Tibial nerve (tissue), 4 donors: Measurements from ENCODE around the gene XIRP1. TPM values are rescaled to one million over a fixed set of nuclear protein-coding genes. Genes with fewer than 3 reads are reported as not detected.
A peak's percentile ranks its signal among the peaks of the same experiment; 100 is the strongest.

Source experiments
- DNase-seq, 2 donors: peaks; one replicate each; pipeline ENCODE4 v3.0.0-alpha.2; 2019; ENCODE audit warnings: low spot score in 2 of 2
- H3K27ac ChIP-seq, 4 donors: fragments of 200-600 bp; sonication (generic) in 3 of 4; one replicate each; pipeline ENCODE4 v1.5.1; 2017 to 2019; ENCODE audit warnings: mild to moderate bottlenecking in 1 of 4
- H3K27me3 ChIP-seq, 2 donors: fragments of 200-600 bp; sonication (generic) in 1 of 2; one replicate each; pipeline versions ENCODE4 v1.5.1 to v1.6.0; 2017 to 2019
- H3K36me3 ChIP-seq, 3 donors: fragments of 200-600 bp; sonication (generic); one replicate each; pipeline ENCODE4 v1.5.1; 2018 to 2019
- H3K4me1 ChIP-seq, 4 donors: fragments of 200-600 bp; sonication (generic) in 3 of 4; one replicate each; pipeline ENCODE4 v1.5.1; 2017 to 2019
- H3K4me3 ChIP-seq, 4 donors: fragments of 200-600 bp; sonication (generic) in 3 of 4; one replicate each; pipeline ENCODE4 v1.5.1; 2017 to 2019; ENCODE audit warnings: mild to moderate bottlenecking in 1 of 4, moderate library complexity in 1 of 4
- H3K9me3 ChIP-seq, 4 donors: fragments of 200-600 bp; sonication (generic) in 3 of 4; one replicate each; pipeline ENCODE4 v1.5.1; 2017 to 2019
- EP300 ChIP-seq, 2 donors: sonication (generic); formaldehyde crosslinking; IDR thresholded peaks; one replicate each; pipeline ENCODE4 v1.6.1; 2017; ENCODE audit warnings: antibody characterized with exemption in 2 of 2, mild to moderate bottlenecking in 1 of 2
- POLR2A ChIP-seq, 2 donors: fragments of 450-650 bp; IDR thresholded peaks; one replicate each; pipeline ENCODE4 v1.6.1; 2017; ENCODE audit warnings: antibody characterized with exemption in 2 of 2, mild to moderate bottlenecking in 2 of 2, moderate library complexity in 2 of 2
- whole genome bisulfite sequencing, 2 donors: methylation state at CpG; one replicate each; pipeline ENCODE4 v1.1.5; 2018; 5-methylcytosine and 5-hydroxymethylcytosine counted together
- total RNA-seq, 4 donors: library from RNA; depleted of rRNA; stranded (reverse); fragments of >200 nt; gene quantifications; one replicate each; pipeline ENCODE4 v1.1.0, GENCODE V29; 2016
- TF ChIP-seq, protein P1 (sequence below), 5 experiments: fragments of 200-600 bp in 3 of 5; fragments of 450-650 bp in 2 of 5; sonication (generic) in 3 of 5; IDR thresholded peaks; one replicate each; pipeline ENCODE4 v1.5.1; 2016 to 2019; ENCODE audit warnings: antibody characterized with exemption in 5 of 5, mild to moderate bottlenecking in 3 of 5, moderate library complexity in 2 of 5

Gene XIRP1
- total RNA-seq, 4 donors from 2014 or later: not detected

DNA sequence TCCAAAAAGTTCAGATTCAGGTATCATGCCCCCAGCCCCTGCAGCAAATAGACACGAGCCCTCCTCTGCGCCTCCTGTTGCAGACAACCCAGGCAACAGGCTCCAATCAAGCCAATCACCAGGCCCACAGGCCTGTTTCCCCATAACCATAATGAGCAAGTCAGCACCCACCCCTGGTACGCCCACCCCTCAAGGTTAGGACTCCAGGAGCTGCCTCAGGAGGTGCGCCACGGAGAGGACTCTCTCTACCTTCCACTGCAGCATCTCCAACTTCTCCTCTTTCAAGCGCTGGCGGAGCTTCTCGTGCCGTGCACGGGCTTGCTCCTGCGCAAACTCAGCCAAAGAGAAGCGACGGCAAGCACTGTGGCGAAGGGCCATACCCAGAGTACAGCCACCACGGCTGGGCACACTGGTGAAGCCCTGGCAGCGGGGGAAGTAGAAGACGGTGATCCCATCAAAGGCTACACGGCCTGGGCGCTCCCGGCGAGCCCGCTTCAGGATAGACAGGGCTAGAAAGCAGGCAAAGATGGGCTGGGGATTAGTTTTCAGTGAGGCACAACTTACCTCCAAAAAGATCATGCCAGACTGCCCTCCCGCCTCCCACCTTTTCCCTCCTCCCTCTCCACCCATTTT is 47.5 kb downstream of the XIRP1 start:
- peaks cover 0 to 81% (median 54%) of the 10 kb centered on the region in 4 donors for H3K4me1 ChIP-seq
- no peak for TF ChIP-seq EP300 (IDR thresholded peaks at IDR 0.05)
- TF ChIP-seq, protein P1, sequence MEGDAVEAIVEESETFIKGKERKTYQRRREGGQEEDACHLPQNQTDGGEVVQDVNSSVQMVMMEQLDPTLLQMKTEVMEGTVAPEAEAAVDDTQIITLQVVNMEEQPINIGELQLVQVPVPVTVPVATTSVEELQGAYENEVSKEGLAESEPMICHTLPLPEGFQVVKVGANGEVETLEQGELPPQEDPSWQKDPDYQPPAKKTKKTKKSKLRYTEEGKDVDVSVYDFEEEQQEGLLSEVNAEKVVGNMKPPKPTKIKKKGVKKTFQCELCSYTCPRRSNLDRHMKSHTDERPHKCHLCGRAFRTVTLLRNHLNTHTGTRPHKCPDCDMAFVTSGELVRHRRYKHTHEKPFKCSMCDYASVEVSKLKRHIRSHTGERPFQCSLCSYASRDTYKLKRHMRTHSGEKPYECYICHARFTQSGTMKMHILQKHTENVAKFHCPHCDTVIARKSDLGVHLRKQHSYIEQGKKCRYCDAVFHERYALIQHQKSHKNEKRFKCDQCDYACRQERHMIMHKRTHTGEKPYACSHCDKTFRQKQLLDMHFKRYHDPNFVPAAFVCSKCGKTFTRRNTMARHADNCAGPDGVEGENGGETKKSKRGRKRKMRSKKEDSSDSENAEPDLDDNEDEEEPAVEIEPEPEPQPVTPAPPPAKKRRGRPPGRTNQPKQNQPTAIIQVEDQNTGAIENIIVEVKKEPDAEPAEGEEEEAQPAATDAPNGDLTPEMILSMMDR (IDR thresholded peaks at IDR 0.05): no peak
- TF ChIP-seq POLR2A (IDR thresholded peaks at IDR 0.05): no peak
- no peak for DNase-seq

DNA sequence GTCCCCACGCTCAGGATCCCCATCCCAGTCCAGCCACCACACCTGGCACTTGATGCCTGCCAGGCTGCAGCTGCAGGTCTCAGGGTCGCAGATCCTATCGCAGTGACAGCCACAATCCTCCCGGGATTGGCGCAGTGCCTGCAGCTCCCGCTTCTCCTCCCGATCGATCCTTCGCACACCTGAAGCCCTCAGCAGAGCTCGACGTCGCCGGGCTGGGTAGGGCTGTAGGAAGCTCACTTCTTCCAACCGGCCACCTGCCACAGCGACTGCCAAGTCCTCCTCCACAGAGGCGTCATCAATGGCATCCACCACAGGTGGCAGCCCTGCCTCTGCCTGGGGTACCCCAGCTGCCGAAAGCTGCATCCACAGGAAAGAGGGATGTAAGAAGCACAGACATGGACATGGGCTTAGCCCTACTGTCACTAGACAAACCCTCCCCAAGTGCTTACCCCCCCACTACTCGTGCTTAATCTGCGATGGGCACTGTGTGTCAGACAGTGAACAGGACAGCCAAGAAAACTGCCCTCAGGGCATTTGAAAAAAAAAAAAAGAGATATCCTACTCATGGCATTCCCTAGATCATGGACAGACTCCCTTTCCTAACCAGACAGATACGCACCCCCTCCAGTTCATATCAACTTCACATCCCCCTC is 48.2 kb downstream of the XIRP1 start:
- H3K27me3 ChIP-seq: no peaks in the 10 kb centered on the region
- H3K4me1 ChIP-seq: peaks cover 0 to 75% (median 47%) of the 10 kb centered on the region in 4 donors
- TF ChIP-seq POLR2A (IDR thresholded peaks at IDR 0.05) (no peak), EP300 (IDR thresholded peaks at IDR 0.05) (no peak)
- TF ChIP-seq, protein P1 (IDR thresholded peaks at IDR 0.05): no peak
- no peaks in the 10 kb centered on the region for H3K9me3 ChIP-seq
- H3K27ac ChIP-seq: no peak overlapping the region
- H3K4me3 ChIP-seq: no peak overlapping the region
- WGBS, 2 donors: 87 to 88% methylated on average over 13 to 20 of the region's 20 CpGs
- H3K36me3 ChIP-seq: peaks cover 4 to 62% (median 26%) of the 10 kb centered on the region in 3 donors
- DNase-seq: no peak

More for the DNA sequence above, 47.5 kb downstream of the XIRP1 start:
- H3K27me3 ChIP-seq: no peaks in the 10 kb centered on the region
- H3K4me3 ChIP-seq: no peak overlapping the region
- H3K9me3 ChIP-seq: no peaks in the 10 kb centered on the region
- WGBS, 2 donors: 93 to 97% methylated on average over 23 of the region's 23 CpGs
- peaks cover 4 to 62% (median 26%) of the 10 kb centered on the region in 3 donors for H3K36me3 ChIP-seq
- no peak overlapping the region for H3K27ac ChIP-seq

DNA sequence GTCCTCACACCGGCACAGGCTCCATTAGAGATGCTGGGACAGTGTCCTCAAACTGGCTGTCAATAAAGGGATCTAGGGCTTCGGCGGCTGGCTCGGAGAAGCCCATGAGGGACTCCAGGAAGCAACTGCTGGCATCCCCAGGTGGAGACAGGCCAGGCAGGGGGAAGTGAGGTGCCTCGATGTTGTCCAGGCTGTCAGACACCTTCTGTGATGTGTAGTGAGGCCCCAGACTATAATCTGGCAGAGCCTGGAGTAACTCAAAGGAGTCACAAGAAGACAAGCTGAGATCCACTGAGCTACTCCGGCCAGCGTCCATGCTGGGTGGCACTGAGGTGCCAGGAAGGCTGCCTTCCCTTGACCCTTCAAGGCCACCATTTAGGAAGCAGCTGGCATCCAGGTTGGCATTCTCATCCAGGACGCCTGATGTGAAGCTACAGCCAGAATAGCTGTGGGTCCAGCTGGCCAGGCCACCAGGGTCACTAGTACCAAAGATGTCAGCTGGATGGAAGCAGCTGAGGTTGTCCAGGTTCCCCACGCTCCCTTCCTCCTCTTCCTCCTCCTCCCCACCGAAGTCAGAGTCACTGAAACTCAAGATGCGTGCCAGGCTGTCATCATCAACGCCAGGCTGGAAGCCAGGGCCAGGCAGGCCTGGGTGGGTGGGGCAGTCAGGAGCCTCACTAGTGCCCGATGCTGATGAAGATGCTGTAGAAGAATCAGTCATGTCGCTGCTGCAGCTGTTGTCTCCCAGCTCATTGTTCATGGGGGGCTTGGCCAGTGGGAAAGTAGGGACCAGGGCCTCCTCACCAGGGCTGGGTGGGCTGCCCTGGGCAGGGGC is 49.1 kb downstream of the XIRP1 start:
- no peaks in the 10 kb centered on the region for H3K9me3 ChIP-seq
- H3K27me3 ChIP-seq: no peaks in the 10 kb centered on the region
- 74 to 89% methylated on average over 11 to 14 of the region's 14 CpGs for WGBS, 2 donors
- peak overlapping the region in 2 of 4 donors; percentile 41 to 54 for H3K27ac ChIP-seq
- TF ChIP-seq EP300 (IDR thresholded peaks at IDR 0.05): peak in 1 of 2 donors; percentile 12
- TF ChIP-seq, protein P1 (IDR thresholded peaks at IDR 0.05): no peak
- H3K36me3 ChIP-seq: peaks cover 4 to 62% (median 26%) of the 10 kb centered on the region in 3 donors
- no peak for DNase-seq
- H3K4me1 ChIP-seq: peaks cover 0 to 65% (median 38%) of the 10 kb centered on the region in 4 donors
- H3K4me3 ChIP-seq: no peak overlapping the region

DNA sequence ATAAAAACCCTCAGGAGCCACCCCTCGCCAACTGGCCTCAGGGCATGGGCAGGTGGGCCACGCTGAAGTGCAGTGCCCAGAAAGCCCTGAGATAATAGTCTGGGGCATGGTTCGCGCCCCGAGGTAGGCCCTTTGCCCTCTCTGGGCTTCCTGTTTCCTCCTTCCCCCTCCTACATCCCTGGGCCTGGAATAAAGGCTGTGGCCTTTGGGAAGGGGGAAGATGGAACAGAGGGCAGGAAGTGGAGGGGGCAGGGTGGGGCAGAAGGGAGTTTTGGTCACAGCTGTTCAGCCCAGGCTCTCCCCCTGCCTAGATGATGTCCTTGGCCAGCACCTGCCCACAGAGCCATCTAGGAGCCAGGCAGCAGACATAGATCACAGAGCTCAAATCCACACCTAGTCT is 50.3 kb downstream of the XIRP1 start:
- Histone ChIP-seq H3K4me1 (peaks cover 0 to 53% (median 26%) of the 10 kb centered on the region in 4 donors), H3K27me3 (no peaks in the 10 kb centered on the region), H3K9me3 (no peaks in the 10 kb centered on the region), H3K36me3 (peaks cover 4 to 71% (median 26%) of the 10 kb centered on the region in 3 donors), H3K27ac (peak overlapping the region in 2 of 4 donors; percentile 41 to 54), H3K4me3 (no peak overlapping the region)
- TF ChIP-seq EP300 (IDR thresholded peaks at IDR 0.05): peak in 1 of 2 donors; percentile 25
- no peak for TF ChIP-seq POLR2A (IDR thresholded peaks at IDR 0.05)
- TF ChIP-seq, protein P1 (IDR thresholded peaks at IDR 0.05): no peak
- no peak for DNase-seq
- WGBS, 2 donors: 56 to 64% methylated on average over 5 of the region's 5 CpGs
